Panc1 (cell line): Measurements from ENCODE around the gene CD48.

ENCODE experiments used
- POLR2AphosphoS5 ChIP-seq: IDR thresholded peaks from 2 replicates; pipeline ENCODE4 v1.6.1; 2012; ENCODE audit warnings: mild to moderate bottlenecking, low read depth, low read length, moderate library complexity
- TF ChIP-seq, protein P1 (sequence below): fragments of 450-650 bp; IDR thresholded peaks from 2 replicates; pipeline ENCODE4 v1.5.1; 2017; ENCODE audit warnings: mild to moderate bottlenecking

GRCh38 chr1:160658814-160659193, 52.8 kb downstream of the CD48 start:
- TF ChIP-seq, protein P1, sequence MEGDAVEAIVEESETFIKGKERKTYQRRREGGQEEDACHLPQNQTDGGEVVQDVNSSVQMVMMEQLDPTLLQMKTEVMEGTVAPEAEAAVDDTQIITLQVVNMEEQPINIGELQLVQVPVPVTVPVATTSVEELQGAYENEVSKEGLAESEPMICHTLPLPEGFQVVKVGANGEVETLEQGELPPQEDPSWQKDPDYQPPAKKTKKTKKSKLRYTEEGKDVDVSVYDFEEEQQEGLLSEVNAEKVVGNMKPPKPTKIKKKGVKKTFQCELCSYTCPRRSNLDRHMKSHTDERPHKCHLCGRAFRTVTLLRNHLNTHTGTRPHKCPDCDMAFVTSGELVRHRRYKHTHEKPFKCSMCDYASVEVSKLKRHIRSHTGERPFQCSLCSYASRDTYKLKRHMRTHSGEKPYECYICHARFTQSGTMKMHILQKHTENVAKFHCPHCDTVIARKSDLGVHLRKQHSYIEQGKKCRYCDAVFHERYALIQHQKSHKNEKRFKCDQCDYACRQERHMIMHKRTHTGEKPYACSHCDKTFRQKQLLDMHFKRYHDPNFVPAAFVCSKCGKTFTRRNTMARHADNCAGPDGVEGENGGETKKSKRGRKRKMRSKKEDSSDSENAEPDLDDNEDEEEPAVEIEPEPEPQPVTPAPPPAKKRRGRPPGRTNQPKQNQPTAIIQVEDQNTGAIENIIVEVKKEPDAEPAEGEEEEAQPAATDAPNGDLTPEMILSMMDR, result no peak
- no peak for TF ChIP-seq POLR2AphosphoS5
